A549 treated with dexamethasone at 1 μM for 4 hours (cell line): ENCODE results near the gene RPL7A. TPM values are rescaled to one million over a fixed set of nuclear protein-coding genes. Genes with fewer than 3 reads are reported as not detected.

Experiments
- total RNA-seq: library from RNA; stranded (reverse); fragments of 200-300 nt; extraction: Qiagen RNA extraction; gene quantifications from 5 replicates; pipeline ENCODE4 v1.2.3, GENCODE V29; 2022

The RPL7A gene
- 3,041 to 3,423 TPM (median 3,202 TPM) in 5 replicates for total RNA-seq

DNA sequence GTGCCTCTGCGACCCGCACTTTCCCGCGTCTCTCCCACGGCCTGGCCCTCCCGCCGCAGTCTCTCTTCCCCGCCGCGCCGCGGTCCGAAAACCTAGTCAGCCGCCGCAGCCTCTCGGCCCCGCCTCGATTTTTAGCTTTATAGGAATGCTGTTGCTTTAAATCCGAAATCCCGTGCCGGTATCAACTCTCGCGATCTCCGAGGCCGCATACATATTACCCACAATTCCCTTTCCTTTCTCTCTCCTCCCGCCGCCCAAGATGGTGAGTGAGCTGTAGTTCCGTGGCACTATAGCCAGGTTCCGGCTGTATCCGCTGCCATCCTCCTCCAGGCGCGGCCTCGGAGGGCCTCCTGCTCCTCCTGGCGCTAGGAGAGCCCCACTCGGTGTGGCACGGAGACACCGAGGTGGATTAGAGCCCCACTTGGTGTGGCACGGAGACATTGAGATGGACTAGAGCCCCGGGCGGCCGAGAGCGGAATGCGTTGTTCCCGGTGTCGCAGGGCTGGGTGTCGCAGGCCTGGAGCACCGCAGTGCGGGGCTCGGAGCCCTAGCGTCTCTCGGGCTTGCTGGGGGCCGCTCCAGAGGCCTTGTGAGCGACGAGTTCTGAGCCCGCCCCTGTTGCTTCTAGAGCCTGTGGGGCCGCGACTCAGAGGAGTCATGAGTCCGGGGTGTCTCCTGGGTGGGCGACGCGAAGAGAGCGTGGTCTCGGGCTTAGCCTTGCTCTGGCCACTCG is at the start of gene RPL7A, which contains the start of gene MED22:
TSS of gene RPL7A (plus strand) at position 234 of the 733 bp plus-strand sequence. CDS start at position 260, 26 bp downstream.
TSS of gene MED22 (minus strand) at position 147 of the 733 bp plus-strand sequence. CDS start 1,469 bp downstream, outside the sequence.

DNA sequence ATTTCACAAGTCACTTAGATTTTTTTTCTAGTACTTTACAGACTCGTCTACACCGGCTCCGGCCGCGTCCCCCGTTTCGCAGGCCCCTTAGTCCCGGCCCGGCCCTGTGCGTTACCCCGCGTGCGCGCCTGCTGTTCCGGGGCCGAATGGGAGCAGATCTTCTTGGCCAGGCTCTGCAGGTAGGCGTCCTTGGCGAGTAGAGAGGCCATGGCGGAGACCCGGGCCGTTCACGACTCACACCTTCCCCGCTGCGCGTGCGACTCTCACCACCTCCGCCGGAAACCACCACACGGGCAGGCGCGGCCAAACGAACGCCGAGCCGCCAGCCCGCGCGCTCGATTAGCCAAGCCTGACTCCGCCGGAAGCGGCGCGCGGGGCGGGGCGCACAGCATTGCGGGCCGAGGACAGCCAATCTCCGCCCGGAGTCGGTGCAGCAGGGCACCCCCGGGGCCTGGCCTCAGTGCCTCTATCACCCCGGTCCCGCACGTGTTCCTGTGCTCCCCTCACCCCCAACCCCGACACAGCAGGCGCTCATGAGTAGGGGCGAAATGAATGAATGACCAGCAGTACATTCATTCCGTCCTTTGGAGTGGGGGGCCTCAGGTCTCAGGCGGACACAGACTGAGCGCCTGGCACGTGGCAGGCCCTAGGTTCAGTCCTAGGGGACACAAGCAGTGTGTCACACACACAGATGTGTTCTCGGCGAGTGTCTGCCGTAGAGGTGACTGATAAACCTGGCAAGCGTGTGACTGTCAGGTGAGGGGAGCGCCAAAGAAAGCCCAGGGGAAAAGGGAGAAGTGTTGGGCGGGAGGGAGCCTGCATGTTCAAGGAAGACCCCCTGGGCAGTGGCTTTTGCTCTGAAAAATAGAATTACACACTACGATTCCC is 11.8 kb upstream of the RPL7A start, which contains the start of gene SURF6:
TSS of gene SURF6 (minus strand) at position 265 of the 888 bp plus-strand sequence. CDS start at position 209, 56 bp downstream.

GRCh38 chr9:133356391-133357091 is 8.5 kb downstream of the RPL7A start, which contains the start of the genes SURF1 and SURF2:
SURF1 (minus strand) TSS chr9:133356487; CDS start chr9:133356453, 34 bp downstream.
SURF2 (plus strand) TSS chr9:133356550; CDS start chr9:133356593, 43 bp downstream.

GRCh38 chr9:133375724-133376654 is 28.0 kb downstream of the RPL7A start, which contains the start of the genes STKLD1 and SURF4:
STKLD1 (plus strand) TSS chr9:133376366; CDS start chr9:133376474, 108 bp downstream.
SURF4 (minus strand) TSS chr9:133376060; CDS start chr9:133375969, 91 bp downstream.

Other genes with a start within 250 kb of the RPL7A start
- gene RALGDS, start 227.0 kb upstream of the RPL7A start, total RNA-seq, result 19.5 to 31.4 TPM (median 27.6 TPM) in 5 replicates
- gene GBGT1, start 184.3 kb upstream of the RPL7A start, total RNA-seq, result 0.95 to 2.4 TPM (median 2.1 TPM) in 5 replicates
- gene OBP2B, start 139.0 kb upstream of the RPL7A start, total RNA-seq, result not detected in 5 replicates
- not detected in 5 replicates for gene ABO, start 73.0 kb upstream of the RPL7A start, total RNA-seq
- 19.8 to 27.8 TPM (median 23.8 TPM) in 5 replicates for gene SURF6, start 12.0 kb upstream of the RPL7A start, total RNA-seq
- gene MED22, start 87 bp upstream of the RPL7A start, total RNA-seq, result 19.2 to 29.6 TPM (median 29.4 TPM) in 5 replicates
- 36.0 to 40.4 TPM (median 37.1 TPM) in 5 replicates for gene SURF1, start 8.3 kb downstream of the RPL7A start, total RNA-seq
- 40.8 to 52.9 TPM (median 47.3 TPM) in 5 replicates for gene SURF2, start 8.3 kb downstream of the RPL7A start, total RNA-seq
- 168 to 224 TPM (median 215 TPM) in 5 replicates for gene SURF4, start 27.8 kb downstream of the RPL7A start, total RNA-seq
- 0.44 to 1.2 TPM (median 0.73 TPM) in 5 replicates for gene STKLD1, start 28.1 kb downstream of the RPL7A start, total RNA-seq
- 27.2 to 37.6 TPM (median 33.8 TPM) in 5 replicates for gene REXO4, start 69.8 kb downstream of the RPL7A start, total RNA-seq
- 0.30 to 0.49 TPM (median 0.40 TPM) in 5 replicates for gene ADAMTS13, start 74.1 kb downstream of the RPL7A start, total RNA-seq
- 2.5 to 5.0 TPM (median 4.2 TPM) in 5 replicates for gene CACFD1, start 111.8 kb downstream of the RPL7A start, total RNA-seq
- 12.7 to 20.1 TPM (median 17.2 TPM) in 5 replicates for gene SLC2A6, start 130.9 kb downstream of the RPL7A start, total RNA-seq
- gene MYMK, start 176.7 kb downstream of the RPL7A start, total RNA-seq, result not detected in 5 replicates
- not detected in 5 replicates for gene ADAMTSL2, start 186.5 kb downstream of the RPL7A start, total RNA-seq